GM23338 (cell line): Measurements from ENCODE around the gene USP2. TPM values are rescaled to one million over a fixed set of nuclear protein-coding genes. Genes with fewer than 3 reads are reported as not detected.
A peak's percentile ranks its signal among the peaks of the same experiment; 100 is the strongest.

Source experiments
- ATAC-seq: fragments of 200-7000 bp; cut with Tn5 transposase; 3 replicates; pipeline ENCODE4 v1.9.1; 2020
- DNase-seq: peaks from one replicate; pipeline ENCODE4 v3.0.0-alpha.2; 2015; ENCODE audit warnings: low spot score
- H2AFZ ChIP-seq: fragments of 200-600 bp; sonication (generic); 2 replicates; pipeline ENCODE4 v1.8.0; 2016; ENCODE audit warnings: antibody characterized with exemption, mild to moderate bottlenecking, moderate library complexity
- H3F3A ChIP-seq: fragments of 200-600 bp; sonication (generic); replicated peaks from 2 replicates; pipeline ENCODE4 v1.8.0; 2017; ENCODE audit warnings: antibody characterized with exemption, mixed run types, low read depth
- H3K27ac ChIP-seq: fragments of 200-600 bp; sonication (generic); 2 replicates; pipeline ENCODE4 v1.6.1; 2016; ENCODE audit warnings: low read depth
- H3K27me3 ChIP-seq: fragments of 200-600 bp; sonication (generic); 2 replicates; pipeline ENCODE4 v1.8.0; 2016; ENCODE audit warnings: mild to moderate bottlenecking, mixed run types, moderate library complexity; ENCODE audit not compliant: insufficient read depth
- H3K36me3 ChIP-seq: fragments of 200-600 bp; sonication (generic); 2 replicates; pipeline ENCODE4 v1.8.0; 2016; ENCODE audit warnings: mild to moderate bottlenecking; ENCODE audit not compliant: insufficient read depth
- H3K4me1 ChIP-seq: fragments of 200-600 bp; sonication (generic); 2 replicates; pipeline ENCODE4 v1.8.0; 2016; ENCODE audit warnings: mild to moderate bottlenecking, moderate library complexity; ENCODE audit not compliant: insufficient read depth
- H3K4me2 ChIP-seq: fragments of 200-600 bp; sonication (generic); 2 replicates; pipeline ENCODE4 v1.7.1; 2017; ENCODE audit warnings: mixed run types
- H3K4me3 ChIP-seq: fragments of 200-600 bp; sonication (generic); 2 replicates; pipeline ENCODE4 v1.6.1; 2016; ENCODE audit warnings: mixed run types
- H3K79me2 ChIP-seq: fragments of 200-600 bp; sonication (generic); replicated peaks from 2 replicates; pipeline ENCODE4 v1.8.0; 2017; ENCODE audit warnings: mild to moderate bottlenecking; ENCODE audit not compliant: insufficient read depth
- H3K9me2 ChIP-seq: fragments of 200-600 bp; sonication (generic); 2 replicates; pipeline ENCODE4 v1.8.0; 2017; ENCODE audit not compliant: insufficient read depth
- H4K20me1 ChIP-seq: fragments of 200-600 bp; sonication (generic); replicated peaks from 2 replicates; pipeline ENCODE4 v1.8.0; 2017; ENCODE audit warnings: mild to moderate bottlenecking; ENCODE audit not compliant: insufficient read depth
- H3K27ac Mint-ChIP-seq: 2 replicates; pipeline ENCODE4 v1.8.0; 2020; ENCODE audit warnings: inconsistent platforms, mild to moderate bottlenecking, moderate library complexity, mixed read lengths
- H3K27me3 Mint-ChIP-seq: 3 replicates; pipeline ENCODE4 v1.8.0; 2022; ENCODE audit warnings: low read depth, mild to moderate bottlenecking, moderate library complexity, mixed read lengths, inconsistent platforms; ENCODE audit not compliant: insufficient read depth, poor library complexity
- H3K36me3 Mint-ChIP-seq: 3 replicates; pipeline ENCODE4 v1.8.0; 2021; ENCODE audit warnings: low read depth, mild to moderate bottlenecking, inconsistent platforms, moderate library complexity, mixed read lengths
- H3K4me1 Mint-ChIP-seq: 3 replicates; pipeline ENCODE4 v1.8.0; 2020; ENCODE audit warnings: mild to moderate bottlenecking, inconsistent platforms, mixed read lengths
- H3K4me3 Mint-ChIP-seq: 3 replicates; pipeline ENCODE4 v1.8.0; 2021; ENCODE audit warnings: moderate library complexity, mild to moderate bottlenecking, inconsistent platforms, mixed read lengths
- H3K9me3 Mint-ChIP-seq: 3 replicates; pipeline ENCODE4 v1.8.0; 2020; ENCODE audit warnings: moderate library complexity, mild to moderate bottlenecking, inconsistent platforms, mixed read lengths
- CREB1 ChIP-seq: fragments of 250-450 bp; sonication (Bioruptor Pico); IDR thresholded peaks from 2 replicates; pipeline ENCODE4 v1.5.0; 2020; ENCODE audit warnings: low read depth, mild to moderate bottlenecking, moderate library complexity
- EZH2 ChIP-seq: fragments of 200-600 bp; sonication (generic); IDR thresholded peaks from one replicate; pipeline ENCODE4 v1.8.0; 2017; ENCODE audit warnings: antibody characterized with exemption, mild to moderate bottlenecking, low read depth; ENCODE audit not compliant: unreplicated experiment
- EZH2phosphoT487 ChIP-seq: fragments of 200-600 bp; sonication (generic); IDR thresholded peaks from one replicate; pipeline ENCODE4 v1.8.1; 2018; ENCODE audit warnings: antibody characterized with exemption; ENCODE audit not compliant: unreplicated experiment
- JUNB ChIP-seq: IDR thresholded peaks from one replicate; pipeline ENCODE4 v1.6.1; 2016; ENCODE audit warnings: antibody characterized with exemption; ENCODE audit not compliant: unreplicated experiment
- NANOG ChIP-seq: IDR thresholded peaks from 2 replicates; pipeline ENCODE4 v1.6.1; 2016; ENCODE audit warnings: antibody characterized with exemption, borderline replicate concordance
- POLR2AphosphoS5 ChIP-seq: IDR thresholded peaks from 2 replicates; pipeline ENCODE4 v1.6.1; 2016; ENCODE audit warnings: antibody characterized with exemption, low read depth
- STAT1 ChIP-seq: IDR thresholded peaks from one replicate; pipeline ENCODE4 v1.6.1; 2016; ENCODE audit warnings: antibody characterized with exemption; ENCODE audit not compliant: unreplicated experiment
- ZNF114 ChIP-seq: fragments of 250-450 bp; sonication (Bioruptor Pico); IDR thresholded peaks from 2 replicates; pipeline ENCODE4 v1.5.0; 2020; ENCODE audit warnings: mild to moderate bottlenecking, moderate library complexity
- ZNF462 ChIP-seq: fragments of 250-450 bp; sonication (Bioruptor Pico); IDR thresholded peaks from 2 replicates; pipeline ENCODE4 v1.5.0; 2020; ENCODE audit warnings: mild to moderate bottlenecking, moderate library complexity
- polyA plus RNA-seq: library from polyadenylated mRNA; unstranded; fragments of >200 nt; fragmentation: Nextera tagmentation; extraction: Ambion mirVana; gene quantifications from 2 replicates; pipeline ENCODE4 v1.2.1, GENCODE V29; 2016
- total RNA-seq: library from RNA; depleted of rRNA; stranded (reverse); fragments of >200 nt; shearing (Covaris generic); gene quantifications from 2 replicates; pipeline ENCODE4 v1.2.3, GENCODE V29; 2014

USP2 gene
- total and polyA plus RNA-seq, 2 experiments from 2014 or later = 4.9 to 5.0 TPM

DNA sequence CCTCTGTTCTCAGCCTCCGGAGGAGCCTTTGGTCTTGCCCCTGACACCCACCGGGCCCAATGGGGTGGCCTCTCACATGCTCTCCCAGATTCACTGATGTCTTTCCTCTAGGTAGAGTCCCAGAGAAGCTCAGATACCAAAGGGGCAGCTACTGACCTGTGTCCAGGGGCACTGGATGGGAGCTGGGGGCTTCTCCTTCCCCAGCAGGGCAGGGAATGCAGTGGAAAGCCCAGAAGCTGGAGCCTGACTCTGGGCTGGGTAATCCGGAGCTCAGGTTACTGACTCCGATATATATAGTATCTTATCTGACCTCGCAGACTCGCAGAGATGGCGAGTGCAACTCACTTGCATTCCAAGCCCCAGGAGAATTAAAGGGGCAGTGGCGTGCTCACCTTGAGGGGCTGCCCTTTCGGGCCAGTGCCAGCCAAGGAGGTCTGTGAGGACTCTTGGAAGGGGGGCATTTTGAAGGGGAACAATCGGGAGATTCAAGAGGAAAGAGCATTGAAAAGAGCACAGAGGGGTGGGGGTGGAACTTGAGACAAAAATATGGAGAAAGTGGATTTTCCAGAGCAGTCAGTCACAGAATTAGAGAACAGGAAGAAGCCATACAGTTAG lies 2.5 kb downstream of the USP2 start (continued):
- TF ChIP-seq ZNF462 (CRISPR knock-in tag) = no peak
- TF ChIP-seq STAT1 = no peak
- no peak for TF ChIP-seq EZH2phosphoT487
- TF ChIP-seq ZNF114 (CRISPR knock-in tag) = no peak

- H3K4me3 ChIP-seq = no peak overlapping the region
- no peak for DNase-seq
- TF ChIP-seq ZNF462 (CRISPR knock-in tag) = no peak
- no peak for TF ChIP-seq STAT1
- no peak for TF ChIP-seq CREB1
- no peak for TF ChIP-seq NANOG
- no peak for TF ChIP-seq EZH2phosphoT487
- TF ChIP-seq POLR2AphosphoS5 = no peak
- TF ChIP-seq EZH2 = no peak
- no peak for TF ChIP-seq JUNB
- no peak for TF ChIP-seq ZNF114 (CRISPR knock-in tag)
Measured at GRCh38 chr11:119377961-119378667, 3.4 kb downstream of the USP2 start.

More at GRCh38 chr11:119377961-119378667, 3.4 kb downstream of the USP2 start:
- Histone ChIP-seq H3K36me3 (no peaks in the 10 kb centered on the region), H3K9me2 (no peaks in the 10 kb centered on the region), H3K27ac (no peak overlapping the region), H3K4me2 (peak overlapping the region; percentile 50; the same call in 1 of the 2 replicates), H4K20me1 (no peaks in the 10 kb centered on the region), H3K79me2 (no peaks in the 10 kb centered on the region), H3K27me3 (peaks cover 21% of the 10 kb centered on the region), H2AFZ (no peak overlapping the region), H3K4me1 (peaks cover 51% of the 10 kb centered on the region), H3F3A (peaks cover 10% of the 10 kb centered on the region; the same call in 1 of the 2 replicates)
- H3K4me1 Mint-ChIP-seq = peaks cover 56% of the 10 kb centered on the region
- no peak overlapping the region for H3K4me3 Mint-ChIP-seq
- ATAC-seq = peak; percentile 24
- H3K27ac Mint-ChIP-seq = no peak overlapping the region
- no peaks in the 10 kb centered on the region for H3K9me3 Mint-ChIP-seq
- no peaks in the 10 kb centered on the region for H3K36me3 Mint-ChIP-seq
- H3K27me3 Mint-ChIP-seq = peaks cover 32% of the 10 kb centered on the region
